DOHH2 (cell line): Measurements from ENCODE around the gene HMCES.

Experiments used
- CTCF ChIP-seq: fragments of 200-600 bp; sonication (generic); IDR thresholded peaks from one replicate; pipeline ENCODE4 v1.5.1; 2014; ENCODE audit warnings: antibody characterized with exemption, mild to moderate bottlenecking, low read depth, low read length; ENCODE audit not compliant: poor library complexity, severe bottlenecking
- EZH2phosphoT487 ChIP-seq: fragments of 200-600 bp; sonication (generic); IDR thresholded peaks from 2 replicates; pipeline ENCODE4 v1.6.1; 2017; ENCODE audit warnings: borderline replicate concordance, mild to moderate bottlenecking, antibody characterized with exemption, low read length, moderate library complexity, mixed read lengths

- TF ChIP-seq CTCF: no peak
- TF ChIP-seq EZH2phosphoT487: no peak
Observed at GRCh38 chr3:129281726-129282125, 3.1 kb downstream of the HMCES start.
